Cardiac fibroblast (primary cell): Measurements from ENCODE around the gene MBD3L4.

Experiments used
- DNase-seq, 2 donors: peaks; one replicate each; pipeline versions ENCODE4 v3.0.0 to v3.0.0-alpha.2; 2010; ENCODE audit warnings: low read depth in 2 of 2
- H3K4me3 ChIP-seq, 2 donors: replicated peaks in 1 of 2; 1 replicate in 1 of 2; 2 replicates in 1 of 2; pipeline ENCODE4 v1.5.1; 2011; ENCODE audit warnings: low read depth in 2 of 2, low read length in 2 of 2, mild to moderate bottlenecking in 2 of 2, moderate library complexity in 1 of 2
- CTCF ChIP-seq: IDR thresholded peaks from one replicate; pipeline ENCODE4 v1.5.1; 2011; ENCODE audit warnings: low read depth, mild to moderate bottlenecking, low read length, inconsistent platforms

Gene MBD3L4

GRCh38 chr19:7000816-7001215 is 39.2 kb downstream of the MBD3L4 start:
- DNase-seq: no peak
- no peak overlapping the region for H3K4me3 ChIP-seq
- no peak for TF ChIP-seq CTCF

- no peak for TF ChIP-seq CTCF
- DNase-seq: no peak
- H3K4me3 ChIP-seq: no peak overlapping the region
Observed at GRCh38 chr19:7000333-7000732, 39.6 kb downstream of the MBD3L4 start.

GRCh38 chr19:6999933-7000332 is 40.0 kb downstream of the MBD3L4 start:
- TF ChIP-seq CTCF: no peak
- DNase-seq: no peak
- no peak overlapping the region for H3K4me3 ChIP-seq

- peak in 1 of 2 donors; percentile 45 for DNase-seq
- no peak overlapping the region for H3K4me3 ChIP-seq
- no peak for TF ChIP-seq CTCF
Observed at GRCh38 chr19:6997679-6998445, 42.1 kb downstream of the MBD3L4 start.

- no peak for DNase-seq
- no peak for TF ChIP-seq CTCF
- H3K4me3 ChIP-seq: no peak overlapping the region
Observed at GRCh38 chr19:6996810-6997209, 43.2 kb downstream of the MBD3L4 start.

- no peak overlapping the region for H3K4me3 ChIP-seq
- TF ChIP-seq CTCF: no peak
- DNase-seq: no peak
Observed at GRCh38 chr19:6995054-6995453, 44.9 kb downstream of the MBD3L4 start.

- H3K4me3 ChIP-seq: no peak overlapping the region
- TF ChIP-seq CTCF: no peak
- DNase-seq: no peak
Observed at GRCh38 chr19:6988257-6988656, 51.7 kb downstream of the MBD3L4 start.
